ENCODE measurements around the gene ADGRL2.
"Not testable (repeated sequence)": the region's sequence is repeated elsewhere in the genome, so short reads cannot be mapped to it uniquely, and the experiment has no call there.

Gene ADGRL2

GRCh38 chr1:81852961-81853360 is 52.2 kb downstream of the ADGRL2 start:
- no peak for DNase-seq (ENCODE audit: low read depth)
- no peak overlapping the region for H3K4me3 ChIP-seq (ENCODE audit: low read length)
- TF ChIP-seq CTCF (conservative IDR thresholded peaks at IDR 0.05; ENCODE audit: low read length): no peak

GRCh38 chr1:81867235-81867634 is 66.5 kb downstream of the ADGRL2 start:
- no peak for DNase-seq (ENCODE audit: low read depth)
- TF ChIP-seq CTCF (conservative IDR thresholded peaks at IDR 0.05; ENCODE audit: low read length): no peak
- no peak overlapping the region for H3K4me3 ChIP-seq (ENCODE audit: low read length)

- no peak for DNase-seq (ENCODE audit: low read depth)
Observed at GRCh38 chr1:81869307-81869706, 68.6 kb downstream of the ADGRL2 start.

GRCh38 chr1:81871091-81871490 is 70.4 kb downstream of the ADGRL2 start:
- DNase-seq (ENCODE audit: low read depth); H3K4me3 ChIP-seq (ENCODE audit: low read length): not testable (repeated sequence)

More at GRCh38 chr1:81869307-81869706, 68.6 kb downstream of the ADGRL2 start:
- no peak for TF ChIP-seq CTCF (conservative IDR thresholded peaks at IDR 0.05; ENCODE audit: low read length)
- no peak overlapping the region for H3K4me3 ChIP-seq (ENCODE audit: low read length)

- H3K4me3 ChIP-seq (ENCODE audit: low read length): no peak overlapping the region
- TF ChIP-seq CTCF (conservative IDR thresholded peaks at IDR 0.05; ENCODE audit: low read length): no peak
- DNase-seq (ENCODE audit: low read depth): peak; percentile 13
Observed at GRCh38 chr1:81873946-81874345, 73.2 kb downstream of the ADGRL2 start.

GRCh38 chr1:81874461-81874860 is 73.7 kb downstream of the ADGRL2 start:
- TF ChIP-seq CTCF (conservative IDR thresholded peaks at IDR 0.05; ENCODE audit: low read length): no peak
- DNase-seq (ENCODE audit: low read depth): no peak
- H3K4me3 ChIP-seq (ENCODE audit: low read length): no peak overlapping the region

GRCh38 chr1:81874940-81875339 is 74.2 kb downstream of the ADGRL2 start:
- TF ChIP-seq CTCF (conservative IDR thresholded peaks at IDR 0.05; ENCODE audit: low read length): no peak
- DNase-seq (ENCODE audit: low read depth): no peak
- H3K4me3 ChIP-seq (ENCODE audit: low read length): no peak overlapping the region

All from AG10803 (cell line).